ENCODE data around the gene R3HCC1L. TPM values are rescaled to one million over a fixed set of nuclear protein-coding genes. Genes with fewer than 3 reads are reported as not detected.
"Not testable (repeated sequence)": the region's sequence is repeated elsewhere in the genome, so short reads cannot be mapped to it uniquely, and the experiment has no call there.

The R3HCC1L gene
- total RNA-seq, 1 donor from 2014 or later = 17.3 TPM

DNA sequence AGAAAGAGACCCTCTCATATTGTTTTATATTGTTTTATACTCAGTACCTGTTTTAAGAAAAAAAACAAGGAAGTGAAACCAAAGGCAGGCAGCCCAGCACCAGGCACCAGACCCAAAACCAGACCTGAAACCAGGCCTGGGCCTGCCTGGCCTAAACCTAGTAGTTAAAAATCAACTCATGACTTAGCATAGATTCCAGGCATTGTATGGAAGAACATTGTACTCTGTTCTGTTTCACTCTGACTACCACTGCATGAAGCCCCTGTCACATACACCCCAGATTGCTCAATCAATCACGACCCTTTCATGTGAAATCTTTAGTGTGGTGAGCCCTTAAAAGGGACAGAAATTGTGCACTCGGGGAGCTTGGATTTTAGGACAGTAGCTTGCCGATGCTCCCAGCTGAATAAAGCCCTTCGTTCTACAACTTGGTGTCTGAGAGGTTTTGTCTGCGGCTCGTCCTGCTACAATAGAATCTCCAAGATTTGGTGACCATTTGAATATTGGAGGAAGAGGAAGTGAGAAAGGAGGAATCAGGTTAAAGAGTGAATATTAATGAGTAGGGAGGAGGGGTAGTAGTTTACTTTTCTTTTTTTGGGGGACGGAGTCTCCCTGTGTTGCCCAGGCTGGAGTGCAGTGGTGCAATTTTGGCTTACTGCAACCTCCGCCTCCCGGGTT, 1.2 kb upstream of the R3HCC1L start:
- not testable (repeated sequence) for DNase-seq

DNA sequence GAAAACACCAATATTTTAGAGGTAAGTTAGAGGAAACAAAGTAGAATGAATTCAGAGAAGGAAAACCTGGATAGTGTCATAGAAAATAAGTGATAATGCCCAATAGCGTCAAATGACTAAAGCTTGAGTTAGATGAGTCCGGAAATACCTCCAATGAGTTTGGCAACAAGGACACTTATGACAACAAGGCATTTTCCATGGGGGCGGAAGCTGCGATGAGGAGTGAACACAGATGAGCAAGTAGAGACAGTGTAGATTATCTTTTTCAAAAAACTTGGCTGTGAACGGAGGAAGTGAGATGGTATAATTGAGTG, 383 bp upstream of the R3HCC1L start:
- no peak for DNase-seq

DNA sequence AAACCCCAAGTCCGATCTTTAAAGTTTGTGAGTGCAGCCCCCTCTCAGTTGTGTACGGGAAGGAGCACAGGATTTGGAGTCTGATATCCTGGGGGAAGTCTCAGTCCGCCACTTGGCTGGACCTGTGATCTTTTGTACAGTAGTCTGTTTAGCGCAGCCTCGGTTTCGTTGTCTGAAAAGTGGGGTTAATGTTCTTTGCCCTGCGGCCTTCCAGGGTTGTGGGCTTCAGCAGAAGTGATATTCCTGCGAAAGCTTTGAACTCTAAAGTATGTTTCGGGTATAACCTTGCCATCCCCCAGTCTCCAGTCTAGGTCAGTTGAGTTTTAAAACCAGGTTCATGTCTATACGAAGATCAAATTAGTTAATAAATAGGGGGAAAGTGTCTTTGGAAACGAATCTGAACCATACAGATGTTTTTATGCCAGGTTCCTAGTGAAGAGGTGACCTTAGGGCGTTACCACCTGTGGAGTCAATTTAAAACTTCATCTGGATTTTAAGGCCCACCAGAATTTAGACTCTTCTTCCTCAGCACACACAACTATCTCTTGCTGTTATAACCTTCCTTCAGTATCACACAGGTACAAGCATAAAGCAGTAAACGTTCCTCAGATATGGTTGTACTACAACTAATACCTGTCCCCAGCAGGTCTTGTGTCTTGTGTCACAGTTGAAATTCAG, 904 bp downstream of the R3HCC1L start:
- DNase-seq = no peak

DNA sequence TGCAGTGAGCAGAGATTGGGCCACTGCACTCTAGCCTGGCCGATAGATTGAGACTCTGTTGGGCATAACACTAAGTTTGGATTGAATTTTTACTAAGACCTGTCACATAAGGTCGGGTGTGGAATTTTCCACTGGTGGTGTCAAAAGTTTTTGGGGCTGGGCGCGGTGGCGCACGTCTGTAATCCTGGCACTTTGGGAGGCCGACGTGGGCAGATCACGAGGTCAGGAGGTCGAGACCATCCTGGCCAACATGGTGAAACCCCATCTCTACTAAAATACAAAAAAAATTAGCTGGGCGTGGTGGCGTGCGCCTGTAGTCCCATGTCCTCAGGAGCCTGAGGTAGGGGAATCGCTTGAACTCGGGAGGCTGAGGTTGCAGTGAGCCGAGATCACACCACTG, 2.3 kb downstream of the R3HCC1L start:
- not testable (repeated sequence) for DNase-seq

DNA sequence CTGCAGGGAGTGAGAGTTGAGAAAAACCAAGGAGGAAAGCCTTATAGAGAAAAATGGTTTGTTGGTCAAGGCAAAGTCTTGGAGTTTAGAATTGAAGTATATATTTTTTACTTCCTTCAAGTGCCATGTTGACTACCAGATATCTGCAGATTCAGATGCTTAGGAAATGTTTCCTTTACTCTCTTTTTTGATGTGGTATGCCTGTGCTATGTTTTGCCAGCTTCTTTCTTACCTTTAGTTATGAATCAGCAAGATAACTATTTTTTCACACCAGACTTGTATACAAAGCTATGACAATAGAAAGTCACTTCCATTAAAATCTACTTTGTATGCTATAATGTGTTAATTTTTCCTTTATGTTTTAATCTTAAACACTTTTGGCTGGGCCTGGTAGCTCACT, 3.6 kb downstream of the R3HCC1L start:
- DNase-seq = no peak

DNA sequence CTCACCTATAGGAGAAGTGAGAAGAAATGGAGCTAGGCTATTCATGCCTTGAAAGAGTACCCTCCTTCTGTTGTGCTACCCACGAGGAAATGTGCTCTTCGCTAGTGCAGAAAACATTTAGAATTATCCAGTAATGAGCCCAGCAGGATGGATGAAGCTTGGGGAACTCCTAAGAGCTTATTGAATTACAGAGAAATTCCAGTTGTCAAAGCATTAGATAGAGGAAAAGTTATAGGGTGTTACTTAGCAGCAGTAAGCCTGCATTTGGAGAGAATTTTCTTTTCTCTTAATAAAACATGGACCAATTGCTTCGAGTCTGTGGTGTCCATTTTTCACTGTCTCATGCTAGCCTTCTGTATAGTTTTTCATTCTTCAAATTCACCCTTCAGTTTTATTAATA, 5.0 kb downstream of the R3HCC1L start:
- no peak for DNase-seq

DNA sequence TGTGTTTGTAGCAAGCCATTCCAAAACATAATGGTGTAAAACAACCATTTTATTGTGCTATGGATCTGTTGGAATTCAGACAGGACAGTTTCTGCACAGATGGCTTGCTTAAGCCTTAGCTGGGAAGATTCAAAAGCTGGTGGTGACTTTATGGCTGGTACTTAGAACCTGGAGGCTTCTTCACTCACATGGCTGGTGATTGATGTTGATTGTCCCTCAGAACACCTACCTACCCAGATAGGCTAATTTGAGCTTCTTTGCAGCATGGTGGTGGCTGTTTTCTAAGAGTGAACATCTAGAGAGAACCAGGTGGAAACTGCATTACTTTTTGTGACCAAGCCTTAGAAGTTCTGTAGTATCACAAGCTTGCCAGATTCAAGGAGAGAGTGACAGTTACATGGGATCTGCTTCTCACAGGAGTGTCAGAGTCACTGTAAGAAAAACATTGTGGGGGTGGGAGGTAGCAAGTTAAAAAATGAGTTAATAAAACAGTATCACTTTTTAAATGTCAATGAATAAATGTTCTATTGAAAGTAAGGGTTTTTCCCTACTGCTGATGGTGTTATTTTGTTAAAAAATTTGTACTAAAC, 7.1 kb downstream of the R3HCC1L start:
- DNase-seq = no peak

DNA sequence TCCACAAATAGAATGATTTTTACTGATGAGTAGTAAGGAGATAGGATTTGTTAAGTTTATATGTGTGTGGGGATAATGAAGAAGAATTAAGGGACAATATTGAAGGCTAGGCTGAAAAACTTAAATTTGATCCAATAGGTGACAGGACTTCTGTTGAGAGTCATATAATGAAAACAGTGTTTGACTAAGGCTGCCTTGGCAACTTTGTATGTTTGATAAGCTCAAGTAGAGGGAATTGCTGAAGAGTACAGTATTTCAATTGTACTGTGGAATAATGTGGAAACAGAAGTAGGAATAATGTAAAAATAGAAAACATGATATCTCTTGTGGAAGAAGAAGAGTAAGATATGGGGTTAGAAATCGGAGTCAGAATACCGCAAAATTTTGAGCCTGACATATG, 10.5 kb downstream of the R3HCC1L start:
- DNase-seq = no peak

DNA sequence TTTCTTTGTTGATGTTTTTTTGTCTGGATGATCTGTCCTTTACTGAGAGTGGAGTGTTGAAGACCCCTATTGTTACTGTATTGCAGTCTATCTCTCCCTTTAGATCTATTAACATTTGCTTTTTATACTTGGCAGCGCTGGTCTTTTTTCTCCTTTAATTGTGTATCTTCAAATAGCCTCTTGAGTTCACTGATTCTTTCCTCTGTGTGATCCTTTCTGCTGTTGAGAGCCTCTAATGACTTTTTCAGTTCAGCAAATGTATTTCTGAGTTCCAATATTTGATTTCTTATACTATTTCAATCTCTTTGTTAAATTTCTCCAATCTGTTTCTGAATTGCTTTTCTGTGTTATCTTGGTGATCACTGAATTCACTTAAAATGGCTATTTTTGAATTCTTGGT, 15.4 kb downstream of the R3HCC1L start:
- no peak for DNase-seq

DNA sequence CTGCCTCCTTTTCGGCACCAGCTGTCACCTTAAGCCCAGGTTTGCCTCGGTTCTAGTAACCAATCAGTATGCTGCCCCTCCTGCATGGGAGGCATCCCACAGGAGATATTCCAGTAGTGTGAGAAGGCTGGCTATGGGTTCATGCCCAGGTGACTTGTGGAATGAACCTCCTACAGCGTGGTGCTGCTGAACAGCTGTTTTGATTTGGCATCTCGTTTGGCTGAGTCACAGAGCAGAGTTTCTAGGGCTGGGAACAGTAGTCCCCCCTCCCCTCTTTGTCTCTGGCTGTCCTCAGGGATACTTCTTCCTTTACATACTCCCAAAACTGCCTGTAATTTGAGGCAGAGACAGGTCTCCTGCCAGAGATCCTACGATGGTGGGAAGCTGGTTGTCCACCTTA, 16.1 kb downstream of the R3HCC1L start:
- no peak for DNase-seq

DNA sequence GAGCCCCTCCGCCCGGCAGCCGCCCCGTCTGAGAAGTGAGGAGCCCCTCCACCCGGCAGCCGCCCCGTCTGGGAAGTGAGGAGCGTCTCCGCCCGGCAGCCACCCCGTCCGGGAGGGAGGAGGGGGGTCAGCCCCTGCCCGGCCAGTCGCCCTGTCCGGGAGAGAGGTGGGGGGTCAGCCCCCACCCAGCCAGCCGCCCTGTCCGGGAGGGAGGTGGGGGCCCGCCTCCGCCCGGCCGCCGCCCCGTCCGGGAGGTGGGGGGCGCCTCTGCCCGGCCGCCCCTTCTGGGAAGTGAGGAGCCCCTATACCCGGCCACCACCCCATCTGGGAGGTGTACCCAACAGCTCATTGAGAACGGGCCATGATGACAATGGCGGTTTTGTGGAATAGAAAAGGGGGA, 18.3 kb downstream of the R3HCC1L start:
- DNase-seq = not testable (repeated sequence)

DNA sequence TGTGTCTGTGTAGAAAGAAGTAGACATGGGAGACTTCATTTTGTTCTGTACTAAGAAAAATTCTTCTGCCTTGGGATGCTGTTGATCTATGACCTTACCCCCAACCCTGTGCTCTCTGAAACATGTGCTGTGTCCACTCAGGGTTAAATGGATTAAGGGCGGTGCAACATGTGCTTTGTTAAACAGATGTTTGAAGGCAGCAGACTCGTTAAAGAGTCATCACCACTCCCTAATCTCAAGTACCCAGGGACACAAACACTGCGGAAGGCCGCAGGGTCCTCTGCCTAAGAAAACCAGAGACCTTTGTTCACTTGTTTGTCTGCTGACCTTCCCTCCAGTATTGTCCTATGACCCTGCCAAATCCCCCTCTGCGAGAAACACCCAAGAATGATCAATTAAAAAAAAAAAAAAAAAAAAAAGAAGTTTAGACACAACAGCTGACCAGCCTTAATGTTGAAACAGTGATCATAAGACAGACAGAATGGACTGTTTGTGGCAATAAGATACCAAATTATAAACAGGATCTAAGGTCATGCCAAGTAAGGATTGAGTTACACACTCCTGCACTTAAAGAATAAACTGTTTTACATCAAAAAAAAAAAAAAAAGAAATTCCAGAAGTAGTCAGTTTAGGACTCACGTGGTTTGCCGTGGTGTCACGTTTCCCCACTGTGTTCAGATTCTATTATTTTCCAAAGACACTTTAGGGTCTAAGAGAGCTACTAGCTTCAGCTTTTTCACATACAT, 18.9 kb downstream of the R3HCC1L start:
- DNase-seq = not testable (repeated sequence)

DNA sequence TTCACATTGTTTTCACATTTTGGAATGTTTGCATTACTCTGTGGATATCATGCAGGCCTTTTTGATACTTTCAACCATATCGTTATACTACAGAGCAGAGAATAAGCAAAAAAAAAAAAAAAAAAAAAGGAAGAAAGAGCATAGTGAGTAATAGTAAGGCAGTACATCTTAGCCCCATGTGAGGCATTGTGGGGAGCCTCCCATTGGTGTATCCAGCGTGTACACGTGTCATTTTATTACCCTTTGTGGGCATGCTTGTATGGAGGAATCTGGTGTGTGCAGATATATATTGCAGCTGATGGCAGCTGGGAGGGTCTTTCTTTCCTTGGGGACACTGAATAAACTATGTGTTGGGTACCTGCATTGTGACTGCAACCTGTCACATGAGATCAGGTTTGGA, 19.6 kb downstream of the R3HCC1L start:
- no peak for DNase-seq

DNA sequence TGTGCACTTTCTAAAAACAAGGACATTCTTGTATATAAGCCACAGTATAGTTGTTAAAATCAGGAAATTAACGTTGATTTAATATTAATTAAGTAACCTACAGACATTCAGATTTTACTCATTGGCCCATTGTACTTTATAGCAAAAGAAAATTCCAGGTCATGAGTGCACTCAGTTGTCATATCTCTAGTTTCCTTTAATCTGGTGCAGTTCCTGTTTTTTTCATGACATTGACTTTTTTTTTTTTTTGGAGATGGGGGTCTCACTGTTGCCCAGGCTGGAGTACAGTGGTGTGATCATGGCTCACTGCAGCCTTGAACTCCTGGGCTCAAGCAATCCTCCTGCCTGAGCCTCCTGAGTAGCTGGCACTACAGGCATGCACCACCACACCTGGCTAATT, 24.1 kb downstream of the R3HCC1L start:
- no peak for DNase-seq

DNA sequence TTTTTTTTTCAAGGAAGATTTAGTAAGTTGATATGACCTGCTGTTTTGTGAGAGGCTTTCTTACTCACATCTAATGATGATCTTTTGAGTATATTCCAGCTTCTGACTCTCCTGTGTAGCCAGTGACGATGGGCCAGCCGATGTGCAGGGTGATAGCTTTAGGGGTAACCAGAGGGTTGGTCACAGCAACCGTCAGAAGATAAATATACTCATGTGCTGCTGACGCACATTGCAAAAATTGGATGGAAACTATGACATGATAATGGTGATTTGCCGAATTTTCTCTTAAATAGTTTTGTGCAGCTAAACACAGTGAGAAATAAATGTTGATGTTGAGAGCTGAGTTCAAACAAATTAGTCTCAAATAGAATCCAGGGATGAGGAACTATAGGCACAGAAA, 29.5 kb downstream of the R3HCC1L start:
- no peak for DNase-seq

DNA sequence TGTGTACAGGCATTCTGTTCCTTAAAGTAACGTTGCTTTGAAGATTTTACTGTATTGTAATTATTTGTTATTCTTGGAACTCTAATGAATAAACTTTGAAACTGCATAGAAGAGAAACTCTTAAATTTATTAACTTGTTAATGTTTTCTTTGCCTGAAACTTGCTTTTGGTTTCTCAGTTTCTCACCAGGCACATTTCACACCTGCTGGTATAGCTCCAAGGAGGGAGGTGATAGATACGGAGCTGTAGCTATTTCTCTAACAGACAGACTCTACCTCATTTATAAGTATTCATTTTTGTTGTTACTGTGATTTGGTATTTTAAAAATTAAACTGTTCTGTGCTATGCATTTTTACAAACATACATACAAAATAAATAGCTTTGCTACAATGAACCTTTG, 32.7 kb downstream of the R3HCC1L start:
- no peak for DNase-seq

DNA sequence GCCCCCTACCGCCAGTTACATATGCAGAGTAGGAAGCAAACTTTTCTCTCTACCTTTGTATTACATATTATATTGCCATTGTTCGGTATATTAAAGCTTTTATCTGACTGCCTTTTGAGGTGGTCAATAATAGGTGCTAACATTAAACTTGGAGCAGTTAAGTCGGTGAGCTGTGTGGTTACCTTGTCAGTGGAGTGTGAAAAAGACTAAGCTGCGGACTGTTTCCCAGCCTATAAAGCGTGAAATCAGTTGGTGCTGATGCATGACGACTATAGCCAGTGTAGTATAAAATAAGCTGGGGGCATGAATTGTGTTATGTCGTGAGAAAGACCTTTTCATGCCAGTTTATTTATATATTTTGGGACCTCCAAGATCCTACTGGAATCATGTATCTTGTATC, 33.7 kb downstream of the R3HCC1L start:
- DNase-seq = no peak

DNA sequence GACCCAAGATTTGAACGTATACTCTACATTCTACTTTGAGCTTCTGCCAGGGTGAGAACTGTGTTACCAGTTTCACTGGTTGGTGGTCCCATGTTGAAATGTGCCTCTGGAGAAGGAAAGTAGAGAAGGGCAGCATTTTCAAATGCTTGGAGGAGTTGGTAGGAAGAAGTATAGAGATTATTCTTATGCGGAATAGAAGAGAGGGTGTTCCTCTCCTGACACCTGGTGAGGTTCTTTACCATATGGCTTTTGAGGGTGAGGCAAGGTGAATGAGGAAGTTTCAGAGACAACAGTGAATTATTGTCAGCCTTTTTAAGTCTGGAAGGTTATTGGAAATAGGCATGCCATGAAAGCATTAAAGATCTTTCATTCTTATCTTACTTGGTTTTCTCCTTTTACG, 34.3 kb downstream of the R3HCC1L start:
- DNase-seq = no peak

DNA sequence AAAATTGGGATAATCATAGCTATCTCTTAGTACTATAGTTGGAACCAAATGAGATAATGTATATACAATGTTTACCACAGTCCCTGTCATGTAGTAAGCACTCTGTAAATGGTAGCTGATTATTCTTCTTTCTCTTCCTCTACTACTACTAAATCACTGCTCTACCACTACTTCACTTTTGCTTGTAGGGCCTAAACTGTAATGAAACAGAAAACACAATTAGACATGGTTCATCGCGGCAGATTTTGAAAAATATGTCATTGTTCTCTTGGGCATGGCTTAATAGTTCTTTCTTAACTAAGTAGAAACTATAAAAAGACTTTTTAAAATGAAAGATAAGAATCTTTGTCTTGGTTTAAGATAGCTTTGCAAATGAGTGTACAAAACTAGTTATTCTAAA, 34.9 kb downstream of the R3HCC1L start:
- no peak for DNase-seq

DNA sequence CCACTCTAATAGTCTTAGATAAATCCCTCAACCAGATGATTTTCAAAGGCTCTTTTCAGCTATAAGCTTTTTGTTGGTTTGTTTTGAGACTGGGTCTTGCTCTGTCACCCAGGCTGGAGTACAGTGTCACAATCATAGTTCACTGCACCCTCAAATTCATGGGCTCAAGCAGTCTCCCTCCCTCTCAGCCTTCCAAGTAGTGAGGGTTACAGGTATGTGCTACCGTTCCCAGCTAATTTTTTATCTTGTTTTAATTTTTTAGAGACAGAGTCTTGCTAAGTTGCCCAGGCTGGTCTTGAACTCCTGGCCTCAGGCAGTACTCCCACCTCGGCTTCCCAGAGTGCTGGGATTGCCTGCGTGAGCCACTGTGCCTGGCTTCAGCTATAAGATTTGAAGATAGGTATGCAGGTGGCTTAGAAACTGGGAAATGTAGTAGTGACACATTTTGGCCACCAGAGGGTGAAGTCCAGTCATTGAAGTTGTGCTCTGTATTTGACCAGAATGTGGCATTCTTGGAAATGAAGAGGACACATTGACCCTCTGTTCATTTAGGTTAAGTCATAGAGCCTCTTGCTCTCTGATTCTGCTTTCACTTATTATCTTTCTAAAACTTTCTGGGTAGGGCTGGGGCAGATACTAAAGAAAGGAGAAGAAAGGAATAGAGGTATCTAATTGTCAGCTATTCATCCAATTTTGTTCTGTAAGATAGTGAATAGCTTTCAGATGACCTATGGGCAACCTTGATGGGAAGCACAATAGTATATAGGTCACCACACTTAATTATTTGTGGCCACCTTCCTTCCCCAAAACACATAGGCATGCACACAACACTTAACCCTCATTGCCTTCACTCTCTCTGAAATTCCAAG, 36.0 kb downstream of the R3HCC1L start:
- DNase-seq = no peak

DNA sequence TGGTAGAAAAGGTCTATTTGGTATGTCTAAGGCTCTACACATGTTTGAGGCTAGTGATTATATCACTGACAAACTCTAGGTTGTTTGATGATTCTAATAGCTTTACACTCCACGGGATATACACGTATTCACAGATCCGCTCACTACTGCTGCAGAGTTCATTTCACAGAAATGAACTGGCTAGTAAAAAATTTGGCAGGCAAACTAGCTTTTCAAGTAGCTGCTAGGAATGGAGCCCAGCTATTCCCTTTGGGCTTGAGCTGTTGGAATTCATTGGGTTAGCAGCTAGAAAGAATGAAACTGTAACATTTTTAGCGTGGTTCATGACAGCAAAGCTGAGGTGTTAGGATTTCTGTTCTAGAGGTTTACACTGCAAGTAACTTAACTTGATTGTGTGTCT, 37.6 kb downstream of the R3HCC1L start:
- DNase-seq = no peak

DNA sequence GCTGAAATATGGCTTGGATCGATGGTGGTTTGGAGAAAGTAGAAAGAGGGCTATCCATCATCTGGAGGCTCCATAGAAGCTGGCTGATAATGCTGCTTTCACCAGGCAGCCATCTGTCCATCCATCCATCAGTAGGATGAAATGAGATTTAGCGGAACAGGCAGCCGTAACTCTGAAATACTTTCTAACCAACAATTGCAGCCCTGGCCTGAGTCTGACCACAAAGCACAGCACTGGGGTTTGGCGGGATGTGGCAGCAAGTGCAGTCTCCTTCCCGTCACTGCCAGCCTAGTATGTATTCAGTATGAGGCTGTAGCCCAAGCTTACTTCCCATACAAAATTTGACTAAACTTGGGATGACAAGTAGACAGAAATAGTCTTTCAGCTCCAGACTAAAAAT, 38.0 kb downstream of the R3HCC1L start:
- DNase-seq = no peak

DNA sequence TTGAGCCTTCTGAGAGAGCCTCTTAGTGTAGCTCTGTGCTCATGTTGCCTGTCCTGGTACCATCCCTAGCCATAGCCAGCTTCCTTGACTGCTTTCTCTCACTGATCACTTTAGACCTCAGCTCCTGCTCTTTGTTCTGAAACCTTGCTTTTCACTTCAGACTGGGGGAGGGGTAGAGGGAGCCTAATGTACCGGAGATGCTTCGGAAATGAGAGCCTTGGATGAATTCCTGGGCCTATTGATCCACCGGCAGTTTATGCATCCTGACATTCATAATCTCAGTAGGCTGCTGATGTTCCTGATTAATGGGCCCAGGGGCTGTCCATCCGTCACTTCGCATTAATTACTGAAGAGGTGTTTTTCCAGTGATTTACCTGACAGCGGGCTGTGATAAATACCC, 38.8 kb downstream of the R3HCC1L start:
- DNase-seq = no peak

Measured in occipital lobe (tissue), 2 donors.